ENCODE results near the gene VAV2. TPM values are rescaled to one million over a fixed set of nuclear protein-coding genes. Genes with fewer than 3 reads are reported as not detected.

The VAV2 gene
- total and polyA plus RNA-seq, 4 donors, result 13.0 to 28.2 (median 16.3) TPM

DNA sequence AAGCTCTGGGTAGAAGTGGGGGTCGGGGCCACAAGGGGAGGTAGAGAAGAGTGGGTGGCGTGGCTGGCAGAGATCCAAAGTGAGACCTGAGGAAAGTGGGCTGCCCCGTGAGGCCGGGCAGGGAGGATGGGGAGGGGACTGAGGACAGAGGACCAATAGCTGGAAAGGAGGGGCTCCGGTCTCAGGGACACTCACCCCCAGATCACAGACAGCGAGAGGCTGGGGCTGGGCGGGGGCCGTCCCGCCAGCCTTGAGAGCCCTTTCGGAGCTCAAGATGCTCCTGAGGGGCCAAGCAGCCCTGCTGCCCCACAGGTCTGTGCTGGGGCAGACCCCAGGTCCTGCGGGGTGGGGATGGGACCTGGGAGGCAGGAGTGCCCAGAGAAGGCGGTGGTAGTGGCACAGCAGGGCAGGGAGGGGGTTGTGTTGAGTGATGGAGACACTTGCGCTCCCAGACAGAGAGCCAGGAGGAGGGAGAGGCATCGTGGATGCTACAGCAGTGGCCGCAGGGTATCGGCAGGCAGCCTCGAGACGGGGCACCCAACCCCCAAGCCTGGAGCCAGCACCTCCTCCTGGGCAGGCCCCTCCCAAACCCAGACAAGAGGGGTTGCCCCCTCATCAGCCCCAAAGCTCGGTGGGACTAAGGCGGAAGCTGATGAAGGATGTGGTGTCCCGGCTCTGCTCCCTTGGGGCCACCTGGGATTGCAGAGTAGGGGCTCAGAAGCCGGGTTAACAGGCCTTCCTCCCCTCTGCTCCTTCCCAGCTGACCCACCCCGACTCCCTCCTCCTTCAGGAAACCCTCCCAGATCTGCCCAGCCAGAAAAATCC is 257.3 kb downstream of the VAV2 start:
- Histone ChIP-seq H3K4me1 (ENCODE audit: control insufficient read depth in 5 of 5, insufficient read depth in 5 of 5, low read length in 5 of 5) (peaks cover 0 to 19% (median 10%) of the 10 kb centered on the region in 5 donors), H3K27ac (ENCODE audit: low read depth in 1 of 2, low read length in 1 of 2) (no peak overlapping the region), H3K9me3 (ENCODE audit: control insufficient read depth in 4 of 4, insufficient read depth in 3 of 4, low read length in 3 of 4) (no peaks in the 10 kb centered on the region), H3K4me3 (no peak overlapping the region), H3K36me3 (ENCODE audit: control insufficient read depth in 4 of 4, insufficient read depth in 4 of 4, low read length in 4 of 4) (no peaks in the 10 kb centered on the region), H3K9ac (ENCODE audit: insufficient read depth in 1 of 2, low read length in 2 of 2) (no peak overlapping the region), H3K27me3 (ENCODE audit: control insufficient read depth in 3 of 3, insufficient read depth in 3 of 3, low read length in 2 of 3) (no peaks in the 10 kb centered on the region)
- TF ChIP-seq CTCF (IDR thresholded peaks at IDR 0.05; ENCODE audit: control extremely low read depth, extremely low read depth), result no peak
- DNase-seq (no peak), ATAC-seq (ENCODE audit: insufficient read depth, low FRiP score) (no peak)
- 72 to 80% methylated on average over 23 of the region's 23 CpGs for WGBS, 2 donors

DNA sequence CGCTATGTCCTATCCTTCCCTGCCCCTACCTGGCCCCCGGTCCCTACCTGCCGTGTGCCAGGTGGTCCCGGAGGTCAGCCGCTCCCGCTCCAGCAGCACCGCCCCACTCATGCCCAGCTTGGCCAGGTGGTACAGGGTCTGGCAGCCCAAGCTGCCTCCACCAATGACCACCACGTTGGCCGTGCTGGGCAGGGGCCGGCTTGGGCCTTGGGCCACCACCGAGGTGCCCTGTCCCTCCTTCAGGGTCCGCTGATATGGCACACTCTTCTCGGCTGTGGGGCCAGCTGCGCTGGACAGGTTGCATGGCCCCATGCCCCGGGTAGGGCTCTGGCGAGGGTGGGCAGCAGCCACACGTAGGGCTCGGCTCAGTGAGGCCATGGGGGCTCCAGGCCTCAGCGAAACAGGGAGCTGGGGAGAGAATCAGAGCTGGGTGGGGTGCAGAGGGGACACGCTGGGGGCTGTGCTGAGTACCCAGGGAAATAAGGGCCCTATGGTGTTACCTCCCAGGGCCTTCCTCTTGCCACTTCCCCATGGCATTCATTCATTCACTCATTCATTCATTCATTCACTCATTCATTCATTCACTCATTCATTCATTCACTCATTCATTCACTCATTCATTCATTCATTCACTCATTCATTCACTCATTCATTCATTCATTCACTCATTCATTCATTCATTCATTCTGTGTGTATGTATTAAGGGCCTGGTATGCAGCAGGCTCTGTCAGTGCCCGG is 258.2 kb downstream of the VAV2 start:
- Histone ChIP-seq H3K9ac (ENCODE audit: insufficient read depth in 1 of 2, low read length in 2 of 2) (no peak overlapping the region), H3K36me3 (ENCODE audit: control insufficient read depth in 4 of 4, insufficient read depth in 4 of 4, low read length in 4 of 4) (no peaks in the 10 kb centered on the region), H3K27ac (ENCODE audit: low read depth in 1 of 2, low read length in 1 of 2) (no peak overlapping the region), H3K27me3 (ENCODE audit: control insufficient read depth in 3 of 3, insufficient read depth in 3 of 3, low read length in 2 of 3) (no peaks in the 10 kb centered on the region), H3K4me1 (ENCODE audit: control insufficient read depth in 5 of 5, insufficient read depth in 5 of 5, low read length in 5 of 5) (peaks cover 0 to 19% (median 10%) of the 10 kb centered on the region in 5 donors), H3K9me3 (ENCODE audit: control insufficient read depth in 4 of 4, insufficient read depth in 3 of 4, low read length in 3 of 4) (no peaks in the 10 kb centered on the region), H3K4me3 (no peak overlapping the region)
- DNase-seq (no peak), ATAC-seq (ENCODE audit: insufficient read depth, low FRiP score) (no peak)
- 87 to 90% methylated on average over 21 of the region's 21 CpGs for WGBS, 2 donors
- no peak for TF ChIP-seq CTCF (IDR thresholded peaks at IDR 0.05; ENCODE audit: control extremely low read depth, extremely low read depth)

DNA sequence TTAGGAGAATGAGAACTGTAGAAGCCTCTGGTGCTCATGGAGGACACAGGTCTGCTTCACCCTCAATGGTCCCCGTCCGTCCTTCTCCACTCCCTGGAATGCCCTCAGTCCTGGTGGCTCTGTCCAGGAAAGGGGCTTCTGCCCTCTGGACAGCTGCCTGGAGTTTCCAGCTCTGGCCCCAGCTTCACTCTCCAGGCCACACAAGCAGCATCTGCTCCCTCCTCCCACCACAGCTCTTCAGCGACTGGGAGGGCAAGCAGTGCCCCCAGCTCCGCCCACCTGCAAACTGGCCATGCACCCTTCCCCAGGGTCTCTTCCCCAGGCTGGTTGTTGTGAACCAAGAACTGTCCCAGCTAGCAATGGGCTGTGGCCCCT is 258.7 kb downstream of the VAV2 start:
- peaks cover 0 to 15% (median 7%) of the 10 kb centered on the region in 5 donors for H3K4me1 ChIP-seq (ENCODE audit: control insufficient read depth in 5 of 5, insufficient read depth in 5 of 5, low read length in 5 of 5)
- H3K9ac ChIP-seq (ENCODE audit: insufficient read depth in 1 of 2, low read length in 2 of 2), result no peak overlapping the region
- ATAC-seq (ENCODE audit: insufficient read depth, low FRiP score) (no peak), DNase-seq (no peak)
- no peak for TF ChIP-seq CTCF (IDR thresholded peaks at IDR 0.05; ENCODE audit: control extremely low read depth, extremely low read depth)
- 86 to 87% methylated on average over 4 of the region's 4 CpGs for WGBS, 2 donors
- H3K27ac ChIP-seq (ENCODE audit: low read depth in 1 of 2, low read length in 1 of 2), result no peak overlapping the region
- H3K27me3 ChIP-seq (ENCODE audit: control insufficient read depth in 3 of 3, insufficient read depth in 3 of 3, low read length in 2 of 3), result no peaks in the 10 kb centered on the region
- H3K9me3 ChIP-seq (ENCODE audit: control insufficient read depth in 4 of 4, insufficient read depth in 3 of 4, low read length in 3 of 4), result no peaks in the 10 kb centered on the region
- H3K36me3 ChIP-seq (ENCODE audit: control insufficient read depth in 4 of 4, insufficient read depth in 4 of 4, low read length in 4 of 4), result no peaks in the 10 kb centered on the region
- H3K4me3 ChIP-seq, result no peak overlapping the region
